ENCODE results near the gene PLCL2. TPM values are rescaled to one million over a fixed set of nuclear protein-coding genes. Genes with fewer than 3 reads are reported as not detected.
A peak's percentile ranks its signal among the peaks of the same experiment; 100 is the strongest.

Gene PLCL2
- total RNA-seq, 3 donors from 2014 or later (not counting 1 experiment from before 2014, with no cell fraction given): 71.5 to 94.9 (median 84.7) TPM

GRCh38 chr3:16888356-16888755 lies 3.6 kb downstream of the PLCL2 start:
- H3K36me3 Mint-ChIP-seq: no peaks in the 10 kb centered on the region
- intact Hi-C loops (cut with micrococcal nuclease): loop anchor here (2.0 to 5.0 kb wide), 5 partner anchors 16 to 586 kb away; no protein-coding TSS in a partner anchor
- Histone ChIP-seq H3K4me3 (ENCODE audit: low read length) (peak overlapping the region; percentile 5), H3K9me3 (ENCODE audit: control insufficient read depth, insufficient read depth, low read length) (no peaks in the 10 kb centered on the region), H3K27ac (ENCODE audit: low read length) (peak overlapping the region; percentile 91), H3K4me1 (ENCODE audit: control insufficient read depth, insufficient read depth, low read length) (peaks cover 28% of the 10 kb centered on the region), H3K27me3 (ENCODE audit: control insufficient read depth, insufficient read depth, low read length) (no peaks in the 10 kb centered on the region), H3K36me3 (ENCODE audit: control insufficient read depth, insufficient read depth, low read length) (no peaks in the 10 kb centered on the region)
- H3K4me3 Mint-ChIP-seq: peak overlapping the region; percentile 97
- DNase-seq (no peak), ATAC-seq (no peak)
- H3K27ac Mint-ChIP-seq: peak overlapping the region; percentile 96
- H3K9me3 Mint-ChIP-seq: no peaks in the 10 kb centered on the region
- no peak for TF ChIP-seq CTCF (IDR thresholded peaks at IDR 0.05)
- WGBS (ENCODE audit: insufficient coverage): no CpG with 5 or more reads among the region's 3 CpGs
- H3K4me1 Mint-ChIP-seq: peaks cover 80 to 85% of the 10 kb centered on the region in 2 donors
- no peaks in the 10 kb centered on the region for H3K27me3 Mint-ChIP-seq (ENCODE audit: low read depth in 2 of 2)

- Histone ChIP-seq H3K9me3 (ENCODE audit: control insufficient read depth, insufficient read depth, low read length) (no peaks in the 10 kb centered on the region), H3K4me3 (ENCODE audit: low read length) (peak overlapping the region; percentile 5), H3K27ac (ENCODE audit: low read length) (peak overlapping the region; percentile 91), H3K27me3 (ENCODE audit: control insufficient read depth, insufficient read depth, low read length) (no peaks in the 10 kb centered on the region), H3K36me3 (ENCODE audit: control insufficient read depth, insufficient read depth, low read length) (no peaks in the 10 kb centered on the region), H3K4me1 (ENCODE audit: control insufficient read depth, insufficient read depth, low read length) (peaks cover 22% of the 10 kb centered on the region)
- ATAC-seq (peak; percentile 16 to 27 (median 26)), DNase-seq (peak in 1 of 2 donors; percentile 66)
- Mint-ChIP-seq H3K4me3 (peak overlapping the region; percentile 97), H3K36me3 (no peaks in the 10 kb centered on the region), H3K9me3 (no peaks in the 10 kb centered on the region), H3K4me1 (peaks cover 83 to 85% of the 10 kb centered on the region in 2 donors), H3K27ac (peak overlapping the region; percentile 96), H3K27me3 (ENCODE audit: low read depth in 2 of 2) (no peaks in the 10 kb centered on the region)
- intact Hi-C loops (cut with micrococcal nuclease): loop anchor here (2.0 to 5.0 kb wide), 5 partner anchors 16 to 587 kb away; no protein-coding TSS in a partner anchor
- no peak for TF ChIP-seq CTCF (IDR thresholded peaks at IDR 0.05)
- 13% methylated on average over 9 of the region's 9 CpGs for WGBS (ENCODE audit: insufficient coverage)
Measured at GRCh38 chr3:16888785-16889607, 4.2 kb downstream of the PLCL2 start.

- Histone ChIP-seq H3K27ac (ENCODE audit: low read length) (peak overlapping the region; percentile 9), H3K9me3 (ENCODE audit: control insufficient read depth, insufficient read depth, low read length) (no peaks in the 10 kb centered on the region), H3K4me3 (ENCODE audit: low read length) (no peak overlapping the region), H3K36me3 (ENCODE audit: control insufficient read depth, insufficient read depth, low read length) (no peaks in the 10 kb centered on the region), H3K27me3 (ENCODE audit: control insufficient read depth, insufficient read depth, low read length) (no peaks in the 10 kb centered on the region), H3K4me1 (ENCODE audit: control insufficient read depth, insufficient read depth, low read length) (peaks cover 20% of the 10 kb centered on the region)
- no peaks in the 10 kb centered on the region for H3K27me3 Mint-ChIP-seq (ENCODE audit: low read depth in 2 of 2)
- intact Hi-C loops (cut with micrococcal nuclease): no loop called here
- no peak for TF ChIP-seq CTCF (IDR thresholded peaks at IDR 0.05)
- no peaks in the 10 kb centered on the region for H3K36me3 Mint-ChIP-seq
- no peak for DNase-seq
- H3K4me1 Mint-ChIP-seq: peaks cover 88 to 89% of the 10 kb centered on the region in 2 donors
- H3K4me3 Mint-ChIP-seq: peak overlapping the region; percentile 75
- ATAC-seq: no peak
- 64% methylated on average over 5 of the region's 5 CpGs for WGBS (ENCODE audit: insufficient coverage)
- H3K27ac Mint-ChIP-seq: peak overlapping the region; percentile 96
- no peaks in the 10 kb centered on the region for H3K9me3 Mint-ChIP-seq
Measured at GRCh38 chr3:16890597-16891333, 6.0 kb downstream of the PLCL2 start.
